ENCODE data around the gene RPP25L.

DNA sequence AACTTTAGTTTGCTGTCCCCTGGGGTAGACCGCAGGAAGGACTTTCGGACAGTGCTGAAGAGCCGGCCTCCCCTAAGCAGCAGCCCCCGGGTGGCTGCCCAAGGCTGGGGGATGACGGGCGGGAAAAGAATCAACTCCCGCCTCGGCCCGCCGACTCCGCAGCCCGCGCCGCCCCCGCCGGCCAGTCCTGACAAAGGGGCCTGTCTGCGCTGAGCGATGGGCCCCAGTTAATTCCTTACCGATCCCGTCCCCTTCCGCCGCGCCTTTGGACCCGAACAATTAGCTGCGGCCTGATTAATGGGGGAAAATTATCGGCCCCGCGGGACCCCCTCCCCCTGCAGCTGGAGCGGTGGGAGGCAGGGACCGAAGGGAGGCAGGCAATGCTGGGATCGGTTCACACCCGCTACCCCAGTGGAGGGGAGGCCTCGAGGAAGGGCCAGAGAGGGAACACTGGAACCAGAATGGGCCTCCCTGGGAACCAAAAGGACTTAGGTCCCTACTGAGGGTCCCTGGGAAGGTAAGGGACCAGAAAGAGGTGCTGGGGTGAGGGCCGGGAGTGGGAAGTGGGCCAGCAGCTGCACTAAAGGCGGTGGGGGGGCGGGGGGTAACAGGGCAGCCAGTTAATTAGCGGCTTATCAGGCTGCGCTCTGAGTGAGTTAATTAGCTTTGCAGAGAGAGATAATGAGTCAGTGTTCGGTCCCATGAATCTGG, 12.7 kb upstream of the RPP25L start:
- no peak for TF ChIP-seq BHLHE40 (IDR thresholded peaks at IDR 0.05; ENCODE audit: low read depth, low read length)
- TF ChIP-seq, protein P1, sequence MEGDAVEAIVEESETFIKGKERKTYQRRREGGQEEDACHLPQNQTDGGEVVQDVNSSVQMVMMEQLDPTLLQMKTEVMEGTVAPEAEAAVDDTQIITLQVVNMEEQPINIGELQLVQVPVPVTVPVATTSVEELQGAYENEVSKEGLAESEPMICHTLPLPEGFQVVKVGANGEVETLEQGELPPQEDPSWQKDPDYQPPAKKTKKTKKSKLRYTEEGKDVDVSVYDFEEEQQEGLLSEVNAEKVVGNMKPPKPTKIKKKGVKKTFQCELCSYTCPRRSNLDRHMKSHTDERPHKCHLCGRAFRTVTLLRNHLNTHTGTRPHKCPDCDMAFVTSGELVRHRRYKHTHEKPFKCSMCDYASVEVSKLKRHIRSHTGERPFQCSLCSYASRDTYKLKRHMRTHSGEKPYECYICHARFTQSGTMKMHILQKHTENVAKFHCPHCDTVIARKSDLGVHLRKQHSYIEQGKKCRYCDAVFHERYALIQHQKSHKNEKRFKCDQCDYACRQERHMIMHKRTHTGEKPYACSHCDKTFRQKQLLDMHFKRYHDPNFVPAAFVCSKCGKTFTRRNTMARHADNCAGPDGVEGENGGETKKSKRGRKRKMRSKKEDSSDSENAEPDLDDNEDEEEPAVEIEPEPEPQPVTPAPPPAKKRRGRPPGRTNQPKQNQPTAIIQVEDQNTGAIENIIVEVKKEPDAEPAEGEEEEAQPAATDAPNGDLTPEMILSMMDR (conservative IDR thresholded peaks at IDR 0.05; ENCODE audit: low read depth, low read length) = no peak
- TF ChIP-seq ELK1 (IDR thresholded peaks at IDR 0.05; ENCODE audit: borderline replicate concordance, low read depth, low read length) = no peak
- TF ChIP-seq POLR2A (IDR thresholded peaks at IDR 0.05; ENCODE audit: low read depth, low read length) = no peak
- TF ChIP-seq CEBPB (IDR thresholded peaks at IDR 0.05; ENCODE audit: low read depth, low read length) = no peak
- no peak for TF ChIP-seq MAFK (IDR thresholded peaks at IDR 0.05; ENCODE audit: low read depth, low read length)
- TF ChIP-seq RFX5 (IDR thresholded peaks at IDR 0.05; ENCODE audit: low read depth, low read length) = no peak
- no peak for TF ChIP-seq RAD21 (IDR thresholded peaks at IDR 0.05; ENCODE audit: low read length)
- no peak for TF ChIP-seq RCOR1 (IDR thresholded peaks at IDR 0.05; ENCODE audit: insufficient replicate concordance, low read length)
- no peak for TF ChIP-seq MAZ (IDR thresholded peaks at IDR 0.05; ENCODE audit: borderline replicate concordance, low read depth, low read length)
- TF ChIP-seq MXI1 (IDR thresholded peaks at IDR 0.05; ENCODE audit: borderline replicate concordance, low read depth, low read length) = no peak
- no peak for TF ChIP-seq USF2 (IDR thresholded peaks at IDR 0.05; ENCODE audit: low read depth, low read length)
- TF ChIP-seq SMC3 (IDR thresholded peaks at IDR 0.05; ENCODE audit: low read depth, low read length) = no peak

Measured in IMR-90 (cell line).